Measurements from ENCODE around the gene MAST4.

- TF ChIP-seq CTCF (conservative IDR thresholded peaks at IDR 0.05; ENCODE audit: low read length) = no peak
- TF ChIP-seq EZH2phosphoT487 (IDR thresholded peaks at IDR 0.05; ENCODE audit: borderline replicate concordance, low read depth, low read length) = no peak
These were observed 596.7 kb downstream of the MAST4 start for GRCh38 chr5:67192719-67193438.
